Endothelial cell of umbilical vein (primary cell): Measurements from ENCODE around the gene GDE1. TPM values are rescaled to one million over a fixed set of nuclear protein-coding genes. Genes with fewer than 3 reads are reported as not detected.

Experiments used
- BruUV-seq: library from RNA; stranded (reverse); fragments of 400-500 nt; replicated peaks from 2 replicates; lab custom pipeline; 2021; lab: Mats Ljungman, UMichigan
- CTCF ChIA-PET: fragments of 300-600, 350-600 bp; sonication (Branson Sonifier 250); formaldehyde crosslinking; loops from one replicate; lab custom pipeline; 2021; ENCODE audit warnings: antibody characterized with exemption, inconsistent platforms; lab: Charles Lee
- POLR2A ChIA-PET: fragments of 300-600, 350-600 bp; sonication (Branson Sonifier 250); formaldehyde crosslinking; loops from one replicate; lab custom pipeline; 2021; ENCODE audit warnings: antibody characterized with exemption, inconsistent platforms; lab: Charles Lee
- DNase-seq: peaks from one replicate; pipeline ENCODE4 v3.0.0-alpha.2; 2011; ENCODE audit warnings: low read depth, low spot score
- FAIRE-seq: peaks from 2 replicates; lab custom pipeline; 2011; peaks lifted over from hg19 to GRCh38; lab: Jason Lieb, UNC
- H2AFZ ChIP-seq: 2 replicates; pipeline ENCODE4 v1.6.0; 2012; ENCODE audit warnings: low read depth, low read length, control low read depth, inconsistent platforms
- H3K27ac ChIP-seq: 2 replicates; pipeline ENCODE4 v1.5.1; 2011; ENCODE audit warnings: low read depth, mild to moderate bottlenecking, control low read depth, low read length, moderate library complexity; ENCODE audit not compliant: insufficient read depth
- H3K27me3 ChIP-seq, 2 experiments: 2 replicates each; pipeline versions ENCODE4 v1.6.0 to v1.6.1; 2011; ENCODE audit warnings: low read length in 2 of 2, mixed read lengths in 1 of 2; ENCODE audit not compliant: control insufficient read depth in 2 of 2, insufficient read depth in 2 of 2
- H3K36me3 ChIP-seq, 2 experiments: 2 replicates in 1 of 2; 3 replicates in 1 of 2; pipeline ENCODE4 v1.5.1; 2011; ENCODE audit warnings: low read length in 2 of 2, mild to moderate bottlenecking in 1 of 2, moderate library complexity in 1 of 2; ENCODE audit not compliant: control insufficient read depth in 2 of 2, insufficient read depth in 2 of 2; ENCODE audit errors: extremely low read depth in 1 of 2
- H3K4me1 ChIP-seq: 3 replicates; pipeline ENCODE4 v1.5.1; 2011; ENCODE audit warnings: mild to moderate bottlenecking, low read length; ENCODE audit not compliant: control insufficient read depth, insufficient read depth; ENCODE audit errors: extremely low read depth
- H3K4me2 ChIP-seq: 2 replicates; pipeline ENCODE4 v1.6.1; 2011; ENCODE audit warnings: low read length, control low read depth, mixed read lengths; ENCODE audit not compliant: insufficient read depth
- H3K4me3 ChIP-seq, 3 experiments: fragments of 200-600 bp in 1 of 3; sonication (generic), shearing (Covaris generic) in 1 of 3; replicated peaks in 1 of 3; 2 replicates each; pipeline ENCODE4 v1.5.1; 2011 to 2016; ENCODE audit warnings: control low read depth in 3 of 3, low read length in 3 of 3, mild to moderate bottlenecking in 2 of 3, inconsistent platforms in 1 of 3, low read depth in 1 of 3, moderate library complexity in 1 of 3; ENCODE audit not compliant: insufficient read depth in 1 of 3
- H3K79me2 ChIP-seq: 2 replicates; pipeline ENCODE4 v1.6.0; 2012; ENCODE audit warnings: low read length, inconsistent platforms; ENCODE audit not compliant: control insufficient read depth, insufficient read depth
- H3K9ac ChIP-seq: replicated peaks from 2 replicates; pipeline ENCODE3; 2011; ENCODE audit warnings: low read length, control low read depth; ENCODE audit not compliant: insufficient read depth; ENCODE audit errors: extremely low read depth
- H3K9me1 ChIP-seq: replicated peaks from 3 replicates; pipeline ENCODE4 v1.6.0; 2011; ENCODE audit warnings: mild to moderate bottlenecking, low read length; ENCODE audit not compliant: control insufficient read depth, insufficient read depth; ENCODE audit errors: extremely low read depth
- H3K9me3 ChIP-seq: replicated peaks from 2 replicates; pipeline ENCODE4 v1.5.1; 2012; ENCODE audit warnings: low read length, inconsistent platforms; ENCODE audit not compliant: control insufficient read depth, insufficient read depth
- H4K20me1 ChIP-seq: replicated peaks from 2 replicates; pipeline ENCODE3; 2011; ENCODE audit warnings: mild to moderate bottlenecking, low read length; ENCODE audit not compliant: control insufficient read depth, insufficient read depth; ENCODE audit errors: extremely low read depth
- GATA2 ChIP-seq: IDR thresholded peaks from 2 replicates; pipeline ENCODE4 v1.7.0; 2011; ENCODE audit warnings: low read depth, mild to moderate bottlenecking, moderate library complexity, mixed read lengths, low read length; ENCODE audit not compliant: insufficient read length, insufficient read depth
- JUN ChIP-seq: IDR thresholded peaks from 2 replicates; pipeline ENCODE4 v1.6.1; 2011; ENCODE audit warnings: borderline replicate concordance, low read depth; ENCODE audit not compliant: insufficient read length, insufficient read depth
- MAX ChIP-seq: IDR thresholded peaks from 2 replicates; pipeline ENCODE4 v1.6.1; 2011; ENCODE audit not compliant: insufficient read depth, insufficient read length
- POLR2AphosphoS5 ChIP-seq: IDR thresholded peaks from 2 replicates; pipeline ENCODE4 v1.6.1; 2012; ENCODE audit warnings: low read depth, mild to moderate bottlenecking, control low read depth, low read length, moderate library complexity; ENCODE audit not compliant: insufficient read depth
- dilution Hi-C: fragments of 300-500 bp; cut with MboI; formaldehyde crosslinking; loops from one replicate; pipeline ENCODE4 v1.15.0; 2019; ENCODE audit warnings: low sequenced_read_pairs; ENCODE audit not compliant: extremely low pct_ligation_motif_present
- intact Hi-C: fragments of 100-400 bp; cut with micrococcal nuclease; formaldehyde crosslinking; loops from one replicate; pipeline ENCODE4 v1.10.0; 2022
- polyA plus RNA-seq, 4 experiments: library from polyadenylated mRNA; depleted of rRNA in 3 of 4; stranded (reverse) in 3 of 4; unstranded in 1 of 4; fragments of >200 nt; gene quantifications; 2 replicates each; pipeline versions ENCODE4 v1.2.1 to v1.2.3, GENCODE V29; 2011 to 2012; ENCODE audit warnings: missing spikeins in 1 of 4
- total RNA-seq: library from RNA; stranded (reverse); gene quantifications from 2 replicates; pipeline ENCODE4 v1.2.3, GENCODE V29; 2021

Gene GDE1
- total and polyA plus RNA-seq, 2 donors (not counting 3 experiments of a cell fraction or from before 2014, with no cell fraction given), result 34.9 to 50.5 TPM

DNA sequence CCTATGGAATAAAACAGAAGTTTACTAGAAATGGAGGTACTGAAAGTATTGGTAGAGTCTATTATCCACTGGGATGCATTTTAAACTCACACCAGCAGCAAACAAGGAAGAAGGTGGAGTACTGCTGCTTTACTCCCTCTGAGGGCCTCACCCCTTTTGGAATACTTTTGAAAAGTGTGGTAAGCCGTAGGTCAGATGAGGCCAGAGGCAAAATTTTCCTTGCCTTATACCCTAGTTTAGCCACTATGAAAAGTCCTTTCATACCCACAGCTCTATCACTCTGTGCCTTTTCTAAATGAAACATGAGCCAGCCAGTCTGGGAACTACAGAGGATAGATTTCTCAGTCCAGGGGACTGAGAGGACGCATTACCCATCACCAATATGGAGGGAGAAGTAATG, 14.0 kb downstream of the GDE1 start:
- no peak overlapping the region for H2AFZ ChIP-seq
- H3K4me1 ChIP-seq, result peaks cover 7% of the 10 kb centered on the region
- no peak for FAIRE-seq
- H3K9me3 ChIP-seq, result no peaks in the 10 kb centered on the region
- H4K20me1 ChIP-seq, result no peaks in the 10 kb centered on the region
- POLR2A ChIA-PET, result no interaction called here
- no peak overlapping the region for H3K9ac ChIP-seq
- no peaks in the 10 kb centered on the region for H3K27me3 ChIP-seq
- CTCF ChIA-PET, result interaction anchor here (1.0 to 2.8 kb wide), 3 partner anchors 9 to 524 kb away, joined by 3 to 9 read pairs (median 3); partner anchors contain the start of genes CCP110 and TMC7
- H3K36me3 ChIP-seq, result peaks cover 4 to 9% of the 10 kb centered on the region in 2 experiments
- DNase-seq, result no peak
- no peak overlapping the region for H3K4me3 ChIP-seq
- no peak overlapping the region for H3K27ac ChIP-seq
- no peaks in the 10 kb centered on the region for H3K9me1 ChIP-seq
- TF ChIP-seq JUN, result no peak
- dilution Hi-C loops (no loop called here), intact Hi-C loops (no loop called here)
- no TSS peak for BruUV-seq
- no peaks in the 10 kb centered on the region for H3K79me2 ChIP-seq
- H3K4me2 ChIP-seq, result no peak overlapping the region

DNA sequence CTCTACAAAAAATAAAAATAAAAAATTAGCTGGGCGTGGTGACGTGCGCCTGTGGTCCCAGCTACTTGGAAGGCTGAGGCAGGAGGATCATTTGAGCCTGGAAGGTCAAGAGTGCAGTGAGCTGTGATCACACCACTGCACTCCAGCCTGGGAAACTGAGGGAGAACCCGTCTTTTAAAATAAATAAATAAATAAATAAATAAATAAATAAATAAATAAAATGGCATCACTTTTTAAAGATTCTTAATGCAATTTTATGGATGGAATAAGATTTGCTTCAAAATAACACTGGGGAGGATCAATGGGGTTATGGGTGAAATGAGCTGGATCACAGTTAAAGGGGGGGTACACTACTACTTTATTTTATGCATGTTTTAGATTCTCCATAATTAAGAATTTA, 14.9 kb downstream of the GDE1 start:
- TF ChIP-seq MAX (no peak), GATA2 (no peak), JUN (no peak), POLR2AphosphoS5 (no peak)
- no TSS peak for BruUV-seq
- Histone ChIP-seq H3K4me3 (no peak overlapping the region), H3K9me3 (no peaks in the 10 kb centered on the region), H3K4me2 (no peak overlapping the region), H2AFZ (no peak overlapping the region), H3K79me2 (no peaks in the 10 kb centered on the region), H3K27me3 (no peaks in the 10 kb centered on the region), H3K27ac (no peak overlapping the region), H3K9me1 (no peaks in the 10 kb centered on the region), H3K4me1 (peaks cover 7% of the 10 kb centered on the region), H3K36me3 (peaks cover 4 to 11% of the 10 kb centered on the region in 2 experiments), H3K9ac (no peak overlapping the region), H4K20me1 (no peaks in the 10 kb centered on the region)
- intact Hi-C loops, result no loop called here
- ChIA-PET POLR2A (no interaction called here), CTCF (interaction anchor here (1.0 to 2.8 kb wide), 2 partner anchors 15 to 524 kb away, joined by 3 to 9 read pairs; partner anchors contain the start of genes GDE1 and TMC7)
- dilution Hi-C loops, result no loop called here
- DNase-seq (no peak), FAIRE-seq (no peak)
